OCI-LY7 (cell line): Measurements from ENCODE around the gene STAG3.
"Not testable (repeated sequence)": the region's sequence is repeated elsewhere in the genome, so short reads cannot be mapped to it uniquely, and the experiment has no call there.

Experiments used
- CTCF ChIP-seq: fragments of 200-600 bp; sonication (generic); conservative IDR thresholded peaks from 2 replicates; pipeline ENCODE4 v1.5.1; 2014; ENCODE audit warnings: mild to moderate bottlenecking, antibody characterized with exemption, low read length, moderate library complexity, mixed read lengths
- EZH2phosphoT487 ChIP-seq: fragments of 200-600 bp; sonication (generic); IDR thresholded peaks from 2 replicates; pipeline ENCODE4 v1.6.1; 2018; ENCODE audit warnings: low read depth, borderline replicate concordance, mild to moderate bottlenecking, mixed run types, antibody characterized with exemption, low read length, moderate library complexity, mixed read lengths

DNA sequence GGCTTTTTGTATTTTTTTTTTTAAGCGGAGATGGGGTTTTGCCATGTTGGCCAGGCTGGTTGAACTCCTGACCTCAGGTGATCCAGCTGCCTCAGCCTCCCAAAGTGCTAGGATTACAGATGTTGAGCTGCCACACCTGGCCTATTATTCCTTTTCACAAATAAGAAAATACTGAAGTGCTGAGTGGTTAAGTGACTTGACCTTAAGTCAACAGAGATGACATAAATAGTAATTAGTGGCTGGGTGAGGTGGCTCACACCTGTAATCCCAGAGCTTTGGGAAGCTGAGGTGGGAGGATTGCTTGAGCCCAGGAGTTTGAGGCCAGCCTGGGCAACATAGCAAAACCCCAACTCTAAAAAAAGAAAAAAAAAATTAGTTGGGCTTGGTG is 47.5 kb upstream of the STAG3 start:
- TF ChIP-seq EZH2phosphoT487, CTCF: not testable (repeated sequence)
